CD4-positive, CD25-positive, alpha-beta regulatory T cell (primary cell): ENCODE measurements around the gene RPN2. TPM values are rescaled to one million over a fixed set of nuclear protein-coding genes. Genes with fewer than 3 reads are reported as not detected.

Experiments used
- ATAC-seq, 2 donors: fragments of 150-1000 bp; cut with Tn5 transposase; one replicate each; pipeline ENCODE4 v1.10.0; 2021; ENCODE audit warnings: low read depth in 2 of 2, moderate number of reproducible peaks in 2 of 2, moderate library complexity in 1 of 2
- DNase-seq, 3 donors: peaks; one replicate each; pipeline versions ENCODE4 v3.0.0 to v3.0.0-alpha.2; 2012 to 2022; ENCODE audit warnings: mixed read lengths in 1 of 3
- H3K27ac ChIP-seq: one replicate; pipeline ENCODE4 v1.7.0; 2013; ENCODE audit warnings: mild to moderate bottlenecking, low read length; ENCODE audit not compliant: insufficient read depth, poor library complexity, severe bottlenecking
- H3K27me3 ChIP-seq: one replicate; pipeline ENCODE4 v1.7.0; 2013; ENCODE audit warnings: low read length; ENCODE audit not compliant: control insufficient read depth, insufficient read depth
- H3K36me3 ChIP-seq: one replicate; pipeline ENCODE4 v1.7.0; 2013; ENCODE audit warnings: mild to moderate bottlenecking, low read length, moderate library complexity; ENCODE audit not compliant: control insufficient read depth, insufficient read depth
- H3K4me1 ChIP-seq: 2 replicates; pipeline ENCODE4 v1.7.0; 2013; ENCODE audit warnings: mild to moderate bottlenecking, low read length; ENCODE audit not compliant: insufficient read depth, control insufficient read depth, poor library complexity, severe bottlenecking
- H3K4me3 ChIP-seq: one replicate; pipeline ENCODE4 v1.7.0; 2013; ENCODE audit warnings: low read depth, mild to moderate bottlenecking, low read length, moderate library complexity
- H3K9me3 ChIP-seq, 2 experiments: 1 replicate in 1 of 2; 2 replicates in 1 of 2; pipeline ENCODE4 v1.7.0; 2013; ENCODE audit warnings: low read length in 2 of 2, mild to moderate bottlenecking in 1 of 2, moderate library complexity in 1 of 2; ENCODE audit not compliant: control insufficient read depth in 2 of 2
- H3K27ac Mint-ChIP-seq, 3 donors: one replicate each; pipeline ENCODE4 v1.8.0; 2020 to 2022; ENCODE audit warnings: mild to moderate bottlenecking in 3 of 3, mixed read lengths in 3 of 3, moderate library complexity in 2 of 3
- H3K27me3 Mint-ChIP-seq: one replicate; pipeline ENCODE4 v1.8.0; 2022; ENCODE audit warnings: mild to moderate bottlenecking, mixed read lengths
- H3K36me3 Mint-ChIP-seq: one replicate; pipeline ENCODE4 v1.8.0; 2020; ENCODE audit warnings: mixed read lengths
- H3K4me1 Mint-ChIP-seq, 4 donors: one replicate each; pipeline ENCODE4 v1.8.0; 2020 to 2022; ENCODE audit warnings: mixed read lengths in 4 of 4, mild to moderate bottlenecking in 1 of 4
- H3K4me3 Mint-ChIP-seq, 4 donors: one replicate each; pipeline ENCODE4 v1.8.0; 2020 to 2022; ENCODE audit warnings: mild to moderate bottlenecking in 4 of 4, mixed read lengths in 4 of 4, moderate library complexity in 3 of 4
- H3K9me3 Mint-ChIP-seq, 7 donors: one replicate each; pipeline ENCODE4 v1.8.0; 2020 to 2022; ENCODE audit warnings: mixed read lengths in 7 of 7, mild to moderate bottlenecking in 3 of 7, moderate library complexity in 2 of 7
- polyA plus RNA-seq, 4 donors: library from polyadenylated mRNA; unstranded; fragments of 300-500 nt; fragmentation: Illumina TruSeq; gene quantifications; one replicate each; pipeline ENCODE4 v1.2.3, GENCODE V29; 2021
- total RNA-seq: library from RNA; stranded (reverse); gene quantifications from one replicate; pipeline ENCODE4 v1.2.3, GENCODE V29; 2022

The RPN2 gene
- total and polyA plus RNA-seq, 5 donors from 2014 or later: 101 to 259 (median 238) TPM

GRCh38 chr20:37284691-37285161, 105.6 kb downstream of the RPN2 start:
- no peaks in the 10 kb centered on the region for H3K36me3 Mint-ChIP-seq

GRCh38 chr20:37285664-37286374, 106.7 kb downstream of the RPN2 start:
- Histone ChIP-seq H3K27me3 (peaks cover 11% of the 10 kb centered on the region), H3K9me3 (no peaks in the 10 kb centered on the region), H3K27ac (no peak overlapping the region), H3K4me3 (no peak overlapping the region), H3K36me3 (no peaks in the 10 kb centered on the region), H3K4me1 (peaks cover 18% of the 10 kb centered on the region)
- Mint-ChIP-seq H3K27ac (no peak overlapping the region), H3K36me3 (no peaks in the 10 kb centered on the region), H3K27me3 (peaks cover 28% of the 10 kb centered on the region), H3K9me3 (no peaks in the 10 kb centered on the region), H3K4me1 (peaks cover 0 to 13% (median 7%) of the 10 kb centered on the region in 4 donors), H3K4me3 (no peak overlapping the region)
- no peak for ATAC-seq
- DNase-seq: no peak

More at GRCh38 chr20:37284691-37285161, 105.6 kb downstream of the RPN2 start:
- no peak for ATAC-seq
- DNase-seq: no peak
- Histone ChIP-seq H3K9me3 (no peaks in the 10 kb centered on the region), H3K4me3 (no peak overlapping the region), H3K4me1 (peaks cover 7% of the 10 kb centered on the region), H3K36me3 (no peaks in the 10 kb centered on the region), H3K27me3 (peaks cover 11% of the 10 kb centered on the region), H3K27ac (no peak overlapping the region)
- Mint-ChIP-seq H3K27ac (no peak overlapping the region), H3K4me1 (peaks cover 0 to 6% (median 4%) of the 10 kb centered on the region in 4 donors), H3K27me3 (peaks cover 28% of the 10 kb centered on the region), H3K4me3 (peak overlapping the region in 1 of 4 donors; percentile 33), H3K9me3 (no peaks in the 10 kb centered on the region)

GRCh38 chr20:37288091-37288490, 109.0 kb downstream of the RPN2 start:
- Histone ChIP-seq H3K4me1 (peaks cover 18% of the 10 kb centered on the region), H3K9me3 (no peaks in the 10 kb centered on the region), H3K36me3 (peaks cover 5% of the 10 kb centered on the region), H3K4me3 (no peak overlapping the region), H3K27me3 (peaks cover 4% of the 10 kb centered on the region), H3K27ac (no peak overlapping the region)
- ATAC-seq: no peak
- H3K36me3 Mint-ChIP-seq: peaks cover 15% of the 10 kb centered on the region
- H3K9me3 Mint-ChIP-seq: peaks cover 0 to 1% (median 0%) of the 10 kb centered on the region in 7 donors
- H3K27me3 Mint-ChIP-seq: peaks cover 20% of the 10 kb centered on the region
- H3K27ac Mint-ChIP-seq: peak overlapping the region in 1 of 3 donors; percentile 48
- H3K4me3 Mint-ChIP-seq: peak overlapping the region in 3 of 4 donors; percentile 44 to 89 (median 83)
- H3K4me1 Mint-ChIP-seq: peaks cover 15 to 34% (median 20%) of the 10 kb centered on the region in 4 donors
- DNase-seq: no peak

- Histone ChIP-seq H3K4me1 (peaks cover 18% of the 10 kb centered on the region), H3K27ac (peak overlapping the region; percentile 86), H3K27me3 (peaks cover 2% of the 10 kb centered on the region), H3K36me3 (peaks cover 7% of the 10 kb centered on the region), H3K4me3 (peak overlapping the region; percentile 94), H3K9me3 (no peaks in the 10 kb centered on the region)
- H3K4me1 Mint-ChIP-seq: peaks cover 27 to 55% (median 35%) of the 10 kb centered on the region in 4 donors
- peak overlapping the region; percentile 91 to 96 (median 95) for H3K4me3 Mint-ChIP-seq
- H3K9me3 Mint-ChIP-seq: peaks cover 0 to 3% (median 0%) of the 10 kb centered on the region in 7 donors
- DNase-seq: no peak
- no peak for ATAC-seq
- peaks cover 29% of the 10 kb centered on the region for H3K36me3 Mint-ChIP-seq
- H3K27me3 Mint-ChIP-seq: peaks cover 8% of the 10 kb centered on the region
- H3K27ac Mint-ChIP-seq: peak overlapping the region in 2 of 3 donors; percentile 57 to 97
Observed at GRCh38 chr20:37290158-37290810, 111.2 kb downstream of the RPN2 start.

Other genes with a start within 250 kb of the RPN2 start
- gene SAMHD1, start 227.6 kb upstream of the RPN2 start, total RNA-seq: 723 TPM
- 100 to 1,000 TPM; 327 to 481 (median 401) TPM for gene SAMHD1, start 227.6 kb upstream of the RPN2 start, polyA plus RNA-seq
- gene RBL1, start 83.3 kb upstream of the RPN2 start, total RNA-seq: 32.6 TPM
- gene RBL1, start 83.3 kb upstream of the RPN2 start, polyA plus RNA-seq: 10 to 100 TPM; 11.3 to 23.2 (median 13.3) TPM
- 0.81 TPM for gene MROH8, start 218 bp downstream of the RPN2 start, total RNA-seq
- 1 to 10 TPM in 1 of 4 donors, under 1 TPM in 2, not detected in 1; 0.73 to 1.4 (median 0.88) TPM for gene MROH8, start 218 bp downstream of the RPN2 start, polyA plus RNA-seq
- not detected for gene GHRH, start 82.5 kb downstream of the RPN2 start, total RNA-seq
- not detected for gene GHRH, start 82.5 kb downstream of the RPN2 start, polyA plus RNA-seq
- 6.1 TPM for gene MANBAL, start 110.3 kb downstream of the RPN2 start, total RNA-seq
- gene MANBAL, start 110.3 kb downstream of the RPN2 start, polyA plus RNA-seq: 10 to 100 TPM; 20.0 to 32.4 (median 28.2) TPM
- 5.5 TPM for gene SRC, start 166.8 kb downstream of the RPN2 start, total RNA-seq
- gene SRC, start 166.8 kb downstream of the RPN2 start, polyA plus RNA-seq: under 1 TPM in 3 of 4 donors, not detected in 1; 0.29 to 0.56 (median 0.55) TPM